H1 (cell line): ENCODE measurements around the gene KDR. TPM values are rescaled to one million over a fixed set of nuclear protein-coding genes. Genes with fewer than 3 reads are reported as not detected.

Experiments used
- CTCF ChIA-PET: fragments of 300-600 bp; sonication (Branson Sonifier 250); formaldehyde crosslinking; loops from one replicate; lab custom pipeline; 2021; ENCODE audit not compliant: partially characterized antibody; lab: Charles Lee
- POLR2A ChIA-PET: fragments of 300-600 bp; sonication (Branson Sonifier 250); formaldehyde crosslinking; loops from one replicate; lab custom pipeline; 2021; ENCODE audit warnings: inconsistent platforms; ENCODE audit not compliant: partially characterized antibody; lab: Charles Lee
- DNase-seq, 2 experiments: peaks; one replicate each; pipeline versions ENCODE4 v3.0.0 to v3.0.0-alpha.2; 2010 to 2022; ENCODE audit warnings: low spot score in 2 of 2, low read depth in 1 of 2, mixed read lengths in 1 of 2
- FAIRE-seq: peaks from 2 replicates; lab custom pipeline; 2011; peaks lifted over from hg19 to GRCh38; lab: Jason Lieb, UNC
- H2AFZ ChIP-seq: 2 replicates; pipeline ENCODE4 v1.8.1; 2012; ENCODE audit warnings: low read length, inconsistent platforms
- H2AK5ac ChIP-seq: 2 replicates; pipeline ENCODE4 v1.6.1; 2013; ENCODE audit warnings: low read depth, low read length
- H2BK120ac ChIP-seq: replicated peaks from 2 replicates; pipeline ENCODE3; 2013; ENCODE audit warnings: low read depth, low read length, inconsistent platforms
- H2BK12ac ChIP-seq: 2 replicates; pipeline ENCODE4 v1.6.1; 2013; ENCODE audit warnings: low read depth, low read length
- H2BK15ac ChIP-seq: 2 replicates; pipeline ENCODE4 v1.6.1; 2013; ENCODE audit warnings: low read length
- H2BK20ac ChIP-seq: 2 replicates; pipeline ENCODE4 v1.6.1; 2013; ENCODE audit warnings: low read length
- H2BK5ac ChIP-seq: 2 replicates; pipeline ENCODE4 v1.6.1; 2013; ENCODE audit warnings: low read depth, low read length
- H3K14ac ChIP-seq: 2 replicates; pipeline ENCODE4 v1.6.1; 2013; ENCODE audit warnings: inconsistent platforms; ENCODE audit not compliant: insufficient read length
- H3K18ac ChIP-seq: 2 replicates; pipeline ENCODE4 v1.6.1; 2013; ENCODE audit warnings: low read length; ENCODE audit errors: extremely low read depth
- H3K23ac ChIP-seq: 2 replicates; pipeline ENCODE4 v1.6.1; 2013; ENCODE audit warnings: inconsistent platforms; ENCODE audit not compliant: insufficient read length
- H3K23me2 ChIP-seq: 2 replicates; pipeline ENCODE4 v1.6.1; 2013; ENCODE audit warnings: low read depth, low read length
- H3K27ac ChIP-seq: 2 replicates; pipeline ENCODE4 v1.6.1; 2011; ENCODE audit warnings: low read depth, low read length, inconsistent platforms
- H3K27me3 ChIP-seq, 4 experiments: replicated peaks in 1 of 4; 1 replicate in 1 of 4; 2 replicates in 3 of 4; pipeline versions ENCODE4 v1.6.1 to v1.8.1; 2011 to 2013; ENCODE audit warnings: low read length in 3 of 4, mild to moderate bottlenecking in 3 of 4, inconsistent platforms in 2 of 4, mixed read lengths in 2 of 4, moderate library complexity in 1 of 4; ENCODE audit not compliant: control insufficient read depth in 3 of 4, insufficient read depth in 3 of 4; ENCODE audit errors: extremely low read depth in 1 of 4
- H3K36me3 ChIP-seq, 4 experiments: 2 replicates each; pipeline versions ENCODE4 v1.6.1 to v1.8.1; 2011 to 2013; ENCODE audit warnings: mild to moderate bottlenecking in 4 of 4, low read length in 3 of 4, moderate library complexity in 2 of 4, control low read depth in 1 of 4, inconsistent platforms in 1 of 4; ENCODE audit not compliant: insufficient read depth in 4 of 4, control insufficient read depth in 2 of 4
- H3K4ac ChIP-seq: replicated peaks from 2 replicates; pipeline ENCODE3; 2013; ENCODE audit warnings: low read length, low read depth, mixed read lengths, inconsistent platforms; ENCODE audit not compliant: insufficient read length
- H3K4me1 ChIP-seq, 4 experiments: replicated peaks in 1 of 4; 1 replicate in 1 of 4; 2 replicates in 3 of 4; pipeline versions ENCODE4 v1.6.1 to v1.8.1; 2011 to 2013; ENCODE audit warnings: low read length in 3 of 4, inconsistent platforms in 2 of 4, mixed read lengths in 1 of 4; ENCODE audit not compliant: insufficient read depth in 4 of 4, control insufficient read depth in 3 of 4
- H3K4me2 ChIP-seq, 2 experiments: 2 replicates each; pipeline versions ENCODE4 v1.6.1 to v1.8.1; 2011 to 2013; ENCODE audit warnings: low read depth in 2 of 2, low read length in 2 of 2, control low read depth in 1 of 2, inconsistent platforms in 1 of 2, mild to moderate bottlenecking in 1 of 2; ENCODE audit not compliant: insufficient read depth in 1 of 2
- H3K4me3 ChIP-seq, 4 experiments: fragments of 200-600, 300-600 bp in 1 of 4; sonication (generic), shearing (Covaris generic), sonication (Bioruptor Twin) in 1 of 4; 2 replicates each; pipeline versions ENCODE4 v1.5.1 to v1.8.1; 2011 to 2016; ENCODE audit warnings: low read length in 4 of 4, low read depth in 3 of 4, control low read depth in 2 of 4, inconsistent platforms in 2 of 4, mild to moderate bottlenecking in 2 of 4, mixed read lengths in 1 of 4, moderate library complexity in 1 of 4; ENCODE audit not compliant: insufficient read depth in 2 of 4; ENCODE audit errors: extremely low read depth in 1 of 4
- H3K56ac ChIP-seq: replicated peaks from 2 replicates; pipeline ENCODE3; 2013; ENCODE audit warnings: low read depth, mild to moderate bottlenecking, mixed read lengths, low read length, inconsistent platforms; ENCODE audit not compliant: insufficient read length
- H3K79me1 ChIP-seq: 2 replicates; pipeline ENCODE4 v1.6.1; 2013; ENCODE audit warnings: low read depth, low read length, control low read depth
- H3K79me2 ChIP-seq, 2 experiments: 2 replicates each; pipeline versions ENCODE4 v1.6.1 to v1.8.1; 2012 to 2013; ENCODE audit warnings: low read length in 2 of 2, mild to moderate bottlenecking in 2 of 2, inconsistent platforms in 1 of 2; ENCODE audit not compliant: insufficient read depth in 2 of 2, control insufficient read depth in 1 of 2
- H3K9ac ChIP-seq, 4 experiments: replicated peaks in 1 of 4; 1 replicate in 1 of 4; 2 replicates in 3 of 4; pipeline versions ENCODE4 v1.6.1 to v1.8.1; 2011 to 2013; ENCODE audit warnings: low read depth in 3 of 4, low read length in 3 of 4, control low read depth in 2 of 4, mild to moderate bottlenecking in 2 of 4, moderate library complexity in 2 of 4, inconsistent platforms in 1 of 4; ENCODE audit errors: extremely low read depth in 1 of 4
- H3K9me3 ChIP-seq, 2 experiments: 2 replicates each; pipeline versions ENCODE4 v1.6.1 to v1.8.1; 2012 to 2013; ENCODE audit warnings: mild to moderate bottlenecking in 2 of 2, moderate library complexity in 2 of 2, control low read depth in 1 of 2, inconsistent platforms in 1 of 2, low read depth in 1 of 2, low read length in 1 of 2, mixed read lengths in 1 of 2; ENCODE audit not compliant: insufficient read depth in 2 of 2
- H4K20me1 ChIP-seq, 2 experiments: replicated peaks in 1 of 2; 2 replicates each; pipeline versions ENCODE3 to v1.8.1; 2011 to 2013; ENCODE audit warnings: inconsistent platforms in 2 of 2, low read length in 2 of 2, mild to moderate bottlenecking in 1 of 2; ENCODE audit not compliant: insufficient read depth in 2 of 2, control insufficient read depth in 1 of 2
- H4K5ac ChIP-seq: 2 replicates; pipeline ENCODE4 v1.6.1; 2013; ENCODE audit warnings: low read length, low read depth, mixed read lengths, inconsistent platforms; ENCODE audit not compliant: insufficient read length
- H4K8ac ChIP-seq: 2 replicates; pipeline ENCODE4 v1.8.0; 2013; ENCODE audit warnings: mild to moderate bottlenecking, moderate library complexity, low read length, inconsistent platforms; ENCODE audit not compliant: insufficient read depth; ENCODE audit errors: extremely low read depth
- H4K91ac ChIP-seq: replicated peaks from 2 replicates; pipeline ENCODE3; 2013; ENCODE audit warnings: low read length, mixed read lengths, inconsistent platforms; ENCODE audit not compliant: insufficient read length
- CEBPB ChIP-seq: IDR thresholded peaks from 2 replicates; pipeline ENCODE4 v1.6.1; 2012; ENCODE audit warnings: low read depth, low read length
- GABPA ChIP-seq: IDR thresholded peaks from 2 replicates; pipeline ENCODE4 v1.6.1; 2011; ENCODE audit warnings: mild to moderate bottlenecking, low read length, moderate library complexity, borderline replicate concordance; ENCODE audit not compliant: insufficient read depth
- KDM4A ChIP-seq: IDR thresholded peaks from one replicate; pipeline ENCODE4 v1.7.1; 2012; ENCODE audit warnings: low read depth, mild to moderate bottlenecking, moderate library complexity, low read length, inconsistent platforms; ENCODE audit not compliant: severe bottlenecking
- MAFK ChIP-seq: IDR thresholded peaks from 2 replicates; pipeline ENCODE4 v1.6.1; 2012; ENCODE audit warnings: low read depth, mild to moderate bottlenecking, improper control_type of control experiment, low read length
- RBBP5 ChIP-seq: IDR thresholded peaks from 2 replicates; pipeline ENCODE4 v1.7.1; 2012; ENCODE audit warnings: low read depth, mild to moderate bottlenecking, inconsistent platforms, low read length, moderate library complexity, borderline replicate concordance
- SIN3A ChIP-seq, 2 experiments: IDR thresholded peaks in 1 of 2; conservative IDR thresholded peaks in 1 of 2; 2 replicates each; pipeline ENCODE4 v1.6.1; 2011 to 2012; ENCODE audit warnings: low read length in 2 of 2, improper control_type of control experiment in 1 of 2, low read depth in 1 of 2, mild to moderate bottlenecking in 1 of 2
- WGBS, 2 experiments: shearing (Covaris generic) in 1 of 2; methylation state at CpG; one replicate each; pipeline versions ENCODE4 v1.1.6 to v1.1.7; 2013 to 2015; ENCODE audit warnings: low lambda C conversion rate in 2 of 2, mixed read lengths in 2 of 2, inconsistent platforms in 1 of 2, low coverage in 1 of 2, missing lambda C conversion rate in 1 of 2; ENCODE audit not compliant: insufficient replicate concordance in 2 of 2, insufficient coverage in 1 of 2, insufficient read length in 1 of 2; ENCODE audit errors: extremely low coverage in 1 of 2, missing lambda C conversion rate in 1 of 2; 5-methylcytosine and 5-hydroxymethylcytosine counted together
- polyA plus RNA-seq, 7 experiments: library from polyadenylated mRNA; depleted of rRNA in 3 of 7; stranded (reverse) in 5 of 7; unstranded in 2 of 7; fragments of >200 nt in 5 of 7; fragments of 200-250 nt in 2 of 7; gene quantifications; 1 replicate in 5 of 7; 2 replicates in 1 of 7; 4 replicates in 1 of 7; pipeline versions ENCODE4 v1.2.1 to v1.2.3, GENCODE V29; 2011 to 2013; ENCODE audit warnings: missing spikeins in 2 of 7, mixed read lengths in 2 of 7
- total RNA-seq: library from RNA; stranded (reverse); fragmentation: NEBNext Ultra II Directional; extraction: Animal tissue kit (Norgen Biotek cat#: 25700); gene quantifications from 2 replicates; pipeline ENCODE4 v1.2.1, GENCODE V29; 2021

Gene KDR
- total and polyA plus RNA-seq, 2 of the 8 experiments (the other 6 are each of a cell fraction or from before 2014, with no cell fraction given): 69.3 to 106 TPM

DNA sequence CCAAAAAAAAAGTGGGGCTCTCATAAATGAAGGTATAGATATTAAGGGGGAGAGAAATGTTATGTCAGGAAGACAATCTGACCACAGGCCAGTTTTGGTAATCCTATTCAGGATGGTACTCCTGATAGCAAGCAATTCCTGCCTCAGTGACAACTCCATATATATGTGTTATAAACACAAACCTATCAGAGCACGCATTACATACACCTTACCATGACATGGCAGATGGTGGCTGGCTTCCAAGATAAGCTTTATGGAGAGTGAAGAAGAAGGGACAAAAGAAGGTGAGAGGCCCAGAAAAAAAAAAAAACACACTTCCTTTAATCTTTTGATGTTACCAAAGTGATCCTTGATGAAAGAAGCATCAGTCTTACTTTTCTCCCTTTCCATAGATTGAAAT lies 29.5 kb upstream of the KDR start:
- Histone ChIP-seq H3K23me2 (no peaks in the 10 kb centered on the region; the same call in 1 of the 2 replicates), H3K4ac (no peak overlapping the region), H3K27ac (no peak overlapping the region), H2BK15ac (no peak overlapping the region), H2AK5ac (no peak overlapping the region), H4K91ac (no peak overlapping the region), H3K9ac (no peak overlapping the region), H3K36me3 (no peaks in the 10 kb centered on the region), H2BK120ac (no peak overlapping the region), H3K79me1 (no peaks in the 10 kb centered on the region), H2BK20ac (no peak overlapping the region), H2BK12ac (no peak overlapping the region), H3K56ac (no peak overlapping the region), H3K14ac (no peak overlapping the region), H3K18ac (no peak overlapping the region), H4K20me1 (no peaks in the 10 kb centered on the region), H4K5ac (no peak overlapping the region), H2AFZ (no peak overlapping the region), H3K79me2 (no peaks in the 10 kb centered on the region), H4K8ac (no peak overlapping the region), H3K9me3 (no peaks in the 10 kb centered on the region), H3K4me3 (no peak overlapping the region), H3K4me2 (no peak overlapping the region), H3K23ac (no peak overlapping the region), H3K27me3 (no peaks in the 10 kb centered on the region), H2BK5ac (no peak overlapping the region), H3K4me1 (peaks cover 0 to 2% (median 0%) of the 10 kb centered on the region in 4 experiments; a peak in 1 of 7 replicates)
- 94% methylated on average over 1 of the region's 1 CpG; no CpG with 5 or more reads in 1 of the 2 experiments for WGBS, 2 experiments
- POLR2A ChIA-PET: interaction anchor here (0.6 kb wide), 1 partner anchor 163 kb away, joined by 3 read pairs; no protein-coding TSS in a partner anchor
- DNase-seq (no peak), FAIRE-seq (no peak)
- TF ChIP-seq SIN3A (conservative IDR thresholded peaks at IDR 0.05 in 1 of 2, IDR thresholded peaks at IDR 0.05 in 1 of 2; ENCODE audit: low read depth in 1 of 2, low read length in 2 of 2) (no peak), MAFK (no peak), CEBPB (no peak), KDM4A (no peak), GABPA (no peak), RBBP5 (no peak)
- CTCF ChIA-PET: interaction anchor here (1.0 to 2.5 kb wide), 4 partner anchors 10 to 166 kb away, joined by 3 to 10 read pairs (median 6); no protein-coding TSS in a partner anchor
